Activated CD8-positive, alpha-beta memory T cell treated with anti-CD3 and anti-CD28 coated beads, Interleukin-2, amount 50 U/mL, for 24 hours (primary cell): Measurements from ENCODE around the gene TAL2.

Experiments
- DNase-seq: peaks from one replicate; pipeline ENCODE4 v3.0.0-alpha.2; 2020; ENCODE audit errors: extremely low read depth

The TAL2 gene

DNA sequence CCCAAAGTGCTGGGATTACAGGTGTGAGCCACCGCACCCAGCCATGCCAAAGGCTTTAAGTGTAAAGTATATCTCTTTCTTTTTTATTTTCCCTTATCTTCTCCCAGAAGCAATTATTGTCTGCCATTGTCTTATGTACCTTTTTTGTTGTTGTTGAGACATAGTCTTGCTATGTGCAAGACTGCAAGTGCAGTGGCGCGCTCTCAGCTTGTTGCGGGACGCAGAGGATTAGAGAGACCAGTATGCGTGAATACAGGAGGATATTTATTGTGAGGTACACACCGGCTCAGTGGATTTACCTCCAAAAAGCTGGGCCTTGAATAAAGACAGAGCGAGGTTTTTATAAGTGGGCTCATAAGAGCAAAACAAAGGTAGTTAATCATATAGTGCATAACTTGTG, 43.9 kb downstream of the TAL2 start:
- no peak for DNase-seq

DNA sequence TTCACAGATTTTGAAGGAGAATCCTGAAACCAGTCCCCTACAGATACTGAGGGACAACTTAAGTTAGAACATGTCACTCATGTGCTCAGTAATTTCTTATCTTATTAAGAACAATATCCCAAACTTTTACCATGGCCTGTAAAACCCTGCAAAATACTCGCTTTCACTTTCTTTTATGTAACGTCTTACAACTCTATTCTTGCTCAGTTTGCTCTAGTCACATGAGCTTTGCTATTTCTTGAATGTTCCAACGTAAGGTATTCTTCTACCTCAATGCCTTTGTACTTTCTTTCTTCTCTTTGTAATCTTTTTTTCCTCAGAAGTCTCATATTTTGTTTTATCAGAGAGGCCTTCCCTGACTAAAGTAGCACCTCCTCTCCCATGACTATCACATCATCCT, 46.1 kb downstream of the TAL2 start:
- no peak for DNase-seq

DNA sequence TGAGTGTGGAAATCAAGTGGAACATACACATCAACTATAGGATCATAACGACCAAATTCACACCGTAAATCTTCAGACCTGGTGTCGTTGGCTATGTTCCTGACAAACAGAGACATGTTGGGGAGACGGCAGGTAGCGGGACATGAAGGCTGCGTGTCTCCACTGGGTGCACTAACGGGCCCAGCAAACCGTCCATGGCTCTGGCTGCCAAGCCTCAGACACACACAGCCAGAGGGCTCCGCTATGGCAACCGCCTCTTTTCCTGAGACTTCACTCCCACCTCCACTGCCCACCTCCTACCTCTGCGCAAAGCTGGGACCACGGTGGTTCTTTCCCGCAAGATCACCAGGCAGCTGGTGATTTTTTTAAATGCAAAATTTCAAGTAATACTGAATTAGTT, 48.4 kb downstream of the TAL2 start:
- DNase-seq = no peak

DNA sequence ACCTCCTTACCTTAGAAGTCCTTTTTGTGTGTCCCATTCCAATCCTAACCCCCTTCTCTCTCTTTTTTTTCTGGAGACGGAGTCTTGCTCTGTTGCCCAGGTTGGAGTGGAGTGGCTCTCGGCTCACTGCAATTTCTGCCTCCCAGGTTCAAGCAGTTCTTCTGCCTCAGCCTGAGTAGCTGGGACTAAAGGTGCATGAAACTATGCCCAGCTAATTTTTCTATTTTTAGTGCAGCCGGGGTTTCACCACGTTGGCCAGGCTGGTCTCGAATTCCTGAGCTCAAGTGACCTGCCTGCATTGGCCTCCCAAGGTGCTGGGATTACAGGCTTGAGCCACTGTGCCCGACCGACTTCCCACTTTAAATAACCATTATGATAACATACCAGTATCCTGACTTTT, 49.6 kb downstream of the TAL2 start:
- DNase-seq = no peak

GRCh38 chr9:105712297-105712696, 50.0 kb downstream of the TAL2 start:
- no peak for DNase-seq
